ENCODE results near the gene MARCKS.

DNA sequence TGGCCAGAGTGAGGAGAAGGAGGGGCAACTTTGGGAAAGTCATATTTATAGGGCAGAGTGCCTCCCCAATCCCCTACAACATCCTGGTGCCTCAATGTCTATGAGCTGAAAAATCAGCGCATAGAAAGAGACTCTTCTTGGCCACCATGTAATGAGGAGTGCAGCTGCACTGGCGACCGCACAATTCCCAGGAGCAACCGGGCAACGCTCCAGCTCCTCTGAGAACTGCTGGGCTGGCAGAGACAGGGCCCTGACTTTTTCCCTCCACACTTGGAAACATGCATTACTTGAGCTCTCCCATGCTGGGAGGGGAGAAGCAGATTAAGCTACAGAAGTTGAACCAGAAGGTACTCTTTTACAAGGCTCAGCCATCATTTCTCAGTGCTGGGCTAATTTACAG lies 31.4 kb upstream of the MARCKS start:
- TF ChIP-seq CREM (IDR thresholded peaks at IDR 0.05; ENCODE audit: low read depth) (no peak), ZNF217 (IDR thresholded peaks at IDR 0.05) (no peak)
